ENCODE data around the gene RFX6. TPM values are rescaled to one million over a fixed set of nuclear protein-coding genes. Genes with fewer than 3 reads are reported as not detected.

RFX6 gene
- total and polyA plus RNA-seq, 2 donors (not counting 1 experiment from before 2014, with no cell fraction given) = not detected

DNA sequence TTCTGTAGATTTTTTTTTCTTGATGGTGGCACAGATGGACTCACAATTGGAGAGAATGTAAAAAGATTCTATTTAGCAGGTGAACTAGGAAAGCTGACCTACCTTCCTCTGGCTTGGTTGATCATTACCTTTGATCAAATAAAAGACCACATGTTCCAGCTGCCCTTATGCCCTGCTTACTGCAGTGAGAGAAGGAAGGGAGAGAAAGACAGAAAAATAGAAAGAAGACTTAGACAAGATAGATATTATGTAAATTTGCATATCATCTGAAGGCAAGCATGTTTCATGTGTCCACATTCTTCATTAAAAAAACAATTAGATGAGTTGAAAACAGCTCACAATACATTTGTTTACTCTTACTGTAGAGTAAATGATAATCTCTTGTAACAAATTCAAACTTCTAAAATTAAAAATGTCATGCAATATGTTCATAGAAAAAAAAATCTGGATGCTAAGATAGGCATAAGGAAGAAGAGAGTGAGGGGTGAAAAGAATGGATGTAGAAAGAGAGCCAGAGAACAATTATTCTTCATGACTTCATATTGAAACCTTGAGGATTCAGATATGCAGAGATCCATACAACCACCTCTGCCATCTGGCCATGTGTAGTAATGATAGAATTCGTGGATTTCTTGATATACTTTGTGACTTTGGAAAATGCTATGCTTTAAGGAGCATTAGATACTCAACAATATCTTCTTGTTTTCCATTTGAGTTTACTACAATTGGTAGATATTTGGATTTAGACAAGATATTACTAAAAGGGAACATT, 71.7 kb downstream of the RFX6 start:
- no peak for DNase-seq
- Histone ChIP-seq H3K27ac (ENCODE audit: low read length in 2 of 2) (no peak overlapping the region), H3K9ac (ENCODE audit: low read length) (no peak overlapping the region), H3K4me2 (replicated peaks; ENCODE audit: low read depth, low read length, poor library complexity, severe bottlenecking) (no peak overlapping the region), H3K4me3 (ENCODE audit: control extremely low read depth in 1 of 5, extremely low read depth in 1 of 5, insufficient read depth in 1 of 5, low read depth in 2 of 5, low read length in 4 of 5) (no peak overlapping the region), H3K36me3 (replicated peaks in 1 of 2; ENCODE audit: control extremely low read depth in 1 of 2, control insufficient read depth in 1 of 2, extremely low read depth in 1 of 2, insufficient read depth in 2 of 2, low read length in 1 of 2) (no peaks in the 10 kb centered on the region), H3K4me1 (ENCODE audit: control insufficient read depth in 2 of 2, insufficient read depth in 2 of 2, low read length in 2 of 2) (no peaks in the 10 kb centered on the region), H4K20me1 (ENCODE audit: control insufficient read depth, insufficient read depth, low read length, poor library complexity, severe bottlenecking) (no peaks in the 10 kb centered on the region), H2AFZ (ENCODE audit: insufficient read depth, low read depth, low read length, poor library complexity, severe bottlenecking) (no peak overlapping the region), H3K27me3 (replicated peaks in 1 of 4; ENCODE audit: control extremely low read depth in 1 of 4, control insufficient read depth in 3 of 4, insufficient read depth in 4 of 4, low read length in 3 of 4) (no peaks in the 10 kb centered on the region), H3K79me2 (ENCODE audit: control insufficient read depth, insufficient read depth, low read length) (no peaks in the 10 kb centered on the region), H3K9me3 (ENCODE audit: control extremely low read depth in 1 of 3, control insufficient read depth in 2 of 3, insufficient read depth in 1 of 3, low read length in 2 of 3) (no peaks in the 10 kb centered on the region)
- Mint-ChIP-seq H3K27ac (no peak overlapping the region), H3K4me3 (no peak overlapping the region), H3K4me1 (no peaks in the 10 kb centered on the region), H3K27me3 (peaks cover 4% of the 10 kb centered on the region), H3K9me3 (ENCODE audit: insufficient read depth) (no peaks in the 10 kb centered on the region)
- ATAC-seq (ENCODE audit: low read depth) = no peak
- POLR2A ChIA-PET = no interaction called here
- no CpG with 5 or more reads among the region's 1 CpG for WGBS (ENCODE audit: insufficient coverage)
- CTCF ChIA-PET = no interaction called here
- intact Hi-C loops (cut with micrococcal nuclease) = no loop called here
- TF ChIP-seq EZH2 (IDR thresholded peaks at IDR 0.05; ENCODE audit: borderline replicate concordance, insufficient read depth, low read depth, low read length, poor library complexity, severe bottlenecking) = no peak
- TF ChIP-seq, protein P1, sequence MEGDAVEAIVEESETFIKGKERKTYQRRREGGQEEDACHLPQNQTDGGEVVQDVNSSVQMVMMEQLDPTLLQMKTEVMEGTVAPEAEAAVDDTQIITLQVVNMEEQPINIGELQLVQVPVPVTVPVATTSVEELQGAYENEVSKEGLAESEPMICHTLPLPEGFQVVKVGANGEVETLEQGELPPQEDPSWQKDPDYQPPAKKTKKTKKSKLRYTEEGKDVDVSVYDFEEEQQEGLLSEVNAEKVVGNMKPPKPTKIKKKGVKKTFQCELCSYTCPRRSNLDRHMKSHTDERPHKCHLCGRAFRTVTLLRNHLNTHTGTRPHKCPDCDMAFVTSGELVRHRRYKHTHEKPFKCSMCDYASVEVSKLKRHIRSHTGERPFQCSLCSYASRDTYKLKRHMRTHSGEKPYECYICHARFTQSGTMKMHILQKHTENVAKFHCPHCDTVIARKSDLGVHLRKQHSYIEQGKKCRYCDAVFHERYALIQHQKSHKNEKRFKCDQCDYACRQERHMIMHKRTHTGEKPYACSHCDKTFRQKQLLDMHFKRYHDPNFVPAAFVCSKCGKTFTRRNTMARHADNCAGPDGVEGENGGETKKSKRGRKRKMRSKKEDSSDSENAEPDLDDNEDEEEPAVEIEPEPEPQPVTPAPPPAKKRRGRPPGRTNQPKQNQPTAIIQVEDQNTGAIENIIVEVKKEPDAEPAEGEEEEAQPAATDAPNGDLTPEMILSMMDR (IDR thresholded peaks at IDR 0.05) = no peak

DNA sequence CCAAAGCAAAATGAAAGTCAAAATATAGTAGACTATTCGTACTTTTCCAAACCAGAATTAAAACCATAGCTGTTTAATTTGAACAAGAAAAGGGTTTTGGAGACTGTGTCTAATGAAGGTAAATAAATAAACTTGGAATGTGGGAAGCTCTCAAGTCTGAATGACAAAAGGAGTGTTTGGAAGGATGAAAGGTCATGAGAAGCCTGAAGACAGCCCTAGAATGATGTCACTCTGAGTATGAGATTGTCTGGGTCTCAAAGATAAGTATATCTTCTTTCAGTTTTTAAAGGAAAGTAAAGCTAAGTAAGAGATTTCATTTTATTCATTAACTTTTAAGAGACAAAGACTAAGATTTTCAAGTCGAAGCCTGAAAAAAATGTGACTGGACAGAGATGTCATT, 72.9 kb downstream of the RFX6 start:
- Histone ChIP-seq H3K27ac (ENCODE audit: low read length in 2 of 2) (no peak overlapping the region), H3K9me3 (ENCODE audit: control extremely low read depth in 1 of 3, control insufficient read depth in 2 of 3, insufficient read depth in 1 of 3, low read length in 2 of 3) (no peaks in the 10 kb centered on the region), H3K9ac (ENCODE audit: low read length) (no peak overlapping the region), H3K4me2 (replicated peaks; ENCODE audit: low read depth, low read length, poor library complexity, severe bottlenecking) (no peak overlapping the region), H4K20me1 (ENCODE audit: control insufficient read depth, insufficient read depth, low read length, poor library complexity, severe bottlenecking) (no peaks in the 10 kb centered on the region), H2AFZ (ENCODE audit: insufficient read depth, low read depth, low read length, poor library complexity, severe bottlenecking) (no peak overlapping the region), H3K27me3 (replicated peaks in 1 of 4; ENCODE audit: control extremely low read depth in 1 of 4, control insufficient read depth in 3 of 4, insufficient read depth in 4 of 4, low read length in 3 of 4) (no peaks in the 10 kb centered on the region), H3K4me3 (ENCODE audit: control extremely low read depth in 1 of 5, extremely low read depth in 1 of 5, insufficient read depth in 1 of 5, low read depth in 2 of 5, low read length in 4 of 5) (no peak overlapping the region), H3K4me1 (ENCODE audit: control insufficient read depth in 2 of 2, insufficient read depth in 2 of 2, low read length in 2 of 2) (no peaks in the 10 kb centered on the region), H3K36me3 (replicated peaks in 1 of 2; ENCODE audit: control extremely low read depth in 1 of 2, control insufficient read depth in 1 of 2, extremely low read depth in 1 of 2, insufficient read depth in 2 of 2, low read length in 1 of 2) (no peaks in the 10 kb centered on the region), H3K79me2 (ENCODE audit: control insufficient read depth, insufficient read depth, low read length) (no peaks in the 10 kb centered on the region)
- Mint-ChIP-seq H3K4me1 (no peaks in the 10 kb centered on the region), H3K27me3 (peaks cover 4% of the 10 kb centered on the region), H3K4me3 (no peak overlapping the region), H3K9me3 (ENCODE audit: insufficient read depth) (no peaks in the 10 kb centered on the region), H3K27ac (no peak overlapping the region)
- ChIA-PET CTCF (no interaction called here), POLR2A (no interaction called here)
- intact Hi-C loops (cut with micrococcal nuclease) = no loop called here
- whole genome bisulfite sequencing (ENCODE audit: insufficient coverage) = no CpG with 5 or more reads among the region's 2 CpGs
- TF ChIP-seq, protein P1 (IDR thresholded peaks at IDR 0.05) = no peak
- no peak for TF ChIP-seq EZH2 (IDR thresholded peaks at IDR 0.05; ENCODE audit: borderline replicate concordance, insufficient read depth, low read depth, low read length, poor library complexity, severe bottlenecking)
- ATAC-seq (ENCODE audit: low read depth) (no peak), DNase-seq (no peak)

Measured in B cell (primary cell).